HFFc6 (cell line): Measurements from ENCODE around the gene FRMD4A. TPM values are rescaled to one million over a fixed set of nuclear protein-coding genes. Genes with fewer than 3 reads are reported as not detected.

Experiments used
- DNase-seq: peaks from one replicate; pipeline ENCODE4 v3.0.0-alpha.2; 2018
- H3K27ac Mint-ChIP-seq: 2 replicates; pipeline ENCODE4 v1.8.0; 2020; ENCODE audit warnings: mild to moderate bottlenecking, mixed read lengths
- H3K27me3 Mint-ChIP-seq: 2 replicates; pipeline ENCODE4 v1.8.0; 2021; ENCODE audit warnings: mild to moderate bottlenecking, moderate library complexity, mixed read lengths; ENCODE audit not compliant: insufficient read depth
- H3K36me3 Mint-ChIP-seq: 2 replicates; pipeline ENCODE4 v1.8.0; 2021; ENCODE audit warnings: low read depth, mixed read lengths
- H3K4me1 Mint-ChIP-seq: 2 replicates; pipeline ENCODE4 v1.8.0; 2020; ENCODE audit warnings: low read depth, mixed read lengths
- H3K4me3 Mint-ChIP-seq: 2 replicates; pipeline ENCODE4 v1.8.0; 2020; ENCODE audit warnings: mild to moderate bottlenecking, moderate library complexity, mixed read lengths
- H3K9me3 Mint-ChIP-seq: 2 replicates; pipeline ENCODE4 v1.8.0; 2020; ENCODE audit warnings: mild to moderate bottlenecking, mixed read lengths
- CTCF ChIP-seq: fragments of 200-600 bp; sonication (generic); IDR thresholded peaks from 2 replicates; pipeline ENCODE4 v1.5.0; 2021; ENCODE audit warnings: antibody characterized with exemption, mild to moderate bottlenecking
- total RNA-seq, 6 experiments: library from RNA; stranded (reverse); fragmentation: NEBNext Ultra II Directional; extraction: Animal tissue kit (Norgen Biotek cat#: 25700); gene quantifications; 2 replicates in 1 of 6; 3 replicates in 5 of 6; pipeline ENCODE4 v1.2.3, GENCODE V29; 2021

The FRMD4A gene
- total RNA-seq, 6 experiments from 2014 or later = 76.7 to 117 (median 92.3) TPM

DNA sequence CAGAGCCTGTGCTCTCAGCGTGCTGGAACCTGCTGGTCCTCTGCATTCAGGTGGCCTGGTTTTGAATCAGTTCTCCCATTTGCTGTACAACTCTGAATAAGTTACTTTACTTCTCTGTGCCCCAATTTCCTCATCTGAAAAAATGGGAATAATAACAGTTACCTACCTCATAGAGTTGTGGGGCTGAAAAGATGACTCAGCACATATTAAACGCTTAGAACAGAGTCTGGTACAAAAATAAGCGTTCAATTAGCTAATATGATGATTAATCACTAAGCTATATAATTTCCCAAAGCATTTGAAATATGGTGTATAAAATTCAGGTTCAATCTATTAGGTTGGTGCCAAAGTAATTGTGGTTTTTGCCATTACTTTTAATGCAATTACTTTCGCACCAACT, 484.8 kb downstream of the FRMD4A start:
- Mint-ChIP-seq H3K27me3 (no peaks in the 10 kb centered on the region), H3K27ac (no peak overlapping the region), H3K4me1 (peaks cover 69% of the 10 kb centered on the region), H3K9me3 (no peaks in the 10 kb centered on the region; the same call in 1 of the 2 replicates), H3K4me3 (no peak overlapping the region), H3K36me3 (peaks cover 55% of the 10 kb centered on the region)
- no peak for DNase-seq
- no peak for TF ChIP-seq CTCF

DNA sequence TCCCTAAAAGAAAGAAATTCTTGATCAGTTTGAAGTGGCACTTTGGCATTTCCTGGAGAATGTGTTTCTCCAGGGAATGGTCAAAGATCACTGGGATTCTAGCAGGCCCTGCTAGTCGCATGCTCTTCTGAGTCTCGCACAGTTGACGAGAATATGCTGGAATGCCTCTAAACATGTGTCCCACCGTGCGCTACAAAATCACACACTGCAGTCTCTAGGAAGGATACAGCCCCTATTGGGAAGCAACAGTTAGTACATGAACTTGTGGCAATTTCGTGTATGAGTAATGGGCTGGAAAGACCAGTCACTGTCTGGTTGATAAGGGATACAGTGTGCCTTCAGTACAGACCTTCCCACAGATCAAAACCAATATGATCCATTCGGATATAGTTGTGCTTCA, 486.1 kb downstream of the FRMD4A start:
- H3K4me3 Mint-ChIP-seq = no peak overlapping the region
- H3K27me3 Mint-ChIP-seq = no peaks in the 10 kb centered on the region; the same call in 1 of the 2 replicates
- peaks cover 55% of the 10 kb centered on the region for H3K36me3 Mint-ChIP-seq
- H3K27ac Mint-ChIP-seq = peak overlapping the region; percentile 7
- no peak for DNase-seq
- TF ChIP-seq CTCF = peak; percentile 18; the same call in 1 of the 2 replicates
- no peaks in the 10 kb centered on the region; the same call in 1 of the 2 replicates for H3K9me3 Mint-ChIP-seq
- H3K4me1 Mint-ChIP-seq = peaks cover 79% of the 10 kb centered on the region

DNA sequence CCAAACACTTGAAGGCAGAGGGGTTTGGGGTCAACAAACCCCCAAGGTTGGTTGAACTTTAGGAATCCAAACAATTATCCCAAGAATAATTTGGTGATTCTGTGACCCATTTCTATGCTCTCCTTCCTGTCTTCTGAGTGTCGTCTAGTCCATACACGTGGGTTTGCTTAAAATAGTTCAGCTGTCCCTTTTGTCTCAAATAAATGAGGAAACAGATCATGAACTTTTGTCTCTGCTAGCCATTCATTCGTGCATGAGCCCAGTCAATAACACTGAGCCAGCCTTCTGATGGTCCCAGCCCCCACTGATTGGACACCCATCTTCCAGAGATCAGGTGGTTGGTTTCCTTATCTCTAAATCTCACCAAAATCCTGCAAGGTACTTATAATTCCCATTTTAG, 488.6 kb downstream of the FRMD4A start:
- Mint-ChIP-seq H3K4me1 (peaks cover 90% of the 10 kb centered on the region), H3K4me3 (no peak overlapping the region), H3K9me3 (no peaks in the 10 kb centered on the region; the same call in 1 of the 2 replicates), H3K36me3 (peaks cover 68% of the 10 kb centered on the region), H3K27me3 (no peaks in the 10 kb centered on the region; the same call in 1 of the 2 replicates), H3K27ac (no peak overlapping the region)
- no peak for DNase-seq
- no peak for TF ChIP-seq CTCF

GRCh38 chr10:13840036-13840435, 490.7 kb downstream of the FRMD4A start:
- H3K4me1 Mint-ChIP-seq = peaks cover 85% of the 10 kb centered on the region
- no peak for DNase-seq
- peak overlapping the region; percentile 44; the same call in 1 of the 2 replicates for H3K4me3 Mint-ChIP-seq
- peaks cover 53% of the 10 kb centered on the region for H3K36me3 Mint-ChIP-seq
- H3K9me3 Mint-ChIP-seq = no peaks in the 10 kb centered on the region; the same call in 1 of the 2 replicates
- H3K27me3 Mint-ChIP-seq = no peaks in the 10 kb centered on the region; the same call in 1 of the 2 replicates
- TF ChIP-seq CTCF = no peak
- H3K27ac Mint-ChIP-seq = peak overlapping the region; percentile 93

DNA sequence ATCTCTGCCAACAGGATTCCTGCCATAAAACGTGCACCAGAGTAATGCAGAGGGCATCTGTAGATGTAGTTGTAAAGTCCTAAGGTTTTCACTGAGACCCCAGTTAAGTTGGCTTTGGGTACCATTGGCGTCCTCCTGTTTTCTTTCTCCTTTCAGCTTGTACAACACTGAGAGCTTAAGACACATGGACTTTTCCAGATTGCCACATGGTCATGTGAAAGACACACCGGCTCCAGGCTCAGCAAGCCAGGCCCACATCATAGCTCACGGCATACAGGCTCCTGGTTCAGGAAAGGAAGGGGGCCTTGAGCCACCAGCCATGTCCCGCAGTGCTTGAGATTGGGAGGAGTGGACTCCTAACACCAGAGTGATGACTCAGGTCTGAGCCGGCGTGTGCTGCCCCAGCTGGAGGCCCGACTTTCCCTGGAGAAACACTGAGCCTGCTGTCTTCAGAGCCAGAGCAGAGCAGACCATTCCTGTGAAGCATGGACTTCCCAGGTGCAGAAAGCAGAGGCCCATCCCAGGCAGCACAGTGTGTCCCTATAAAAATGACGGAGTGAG, 491.2 kb downstream of the FRMD4A start:
- Mint-ChIP-seq H3K27me3 (no peaks in the 10 kb centered on the region; the same call in 1 of the 2 replicates), H3K4me3 (peak overlapping the region; percentile 44), H3K27ac (peak overlapping the region; percentile 93), H3K36me3 (peaks cover 48% of the 10 kb centered on the region), H3K9me3 (no peaks in the 10 kb centered on the region; the same call in 1 of the 2 replicates), H3K4me1 (peaks cover 85% of the 10 kb centered on the region)
- DNase-seq = peak; percentile 75
- no peak for TF ChIP-seq CTCF
